Measurements from ENCODE around the gene CREBBP.
A peak's percentile ranks its signal among the peaks of the same experiment; 100 is the strongest.

Gene CREBBP

GRCh38 chr16:3865241-3865640 lies 15.3 kb downstream of the CREBBP start:
- TF ChIP-seq, protein P1, sequence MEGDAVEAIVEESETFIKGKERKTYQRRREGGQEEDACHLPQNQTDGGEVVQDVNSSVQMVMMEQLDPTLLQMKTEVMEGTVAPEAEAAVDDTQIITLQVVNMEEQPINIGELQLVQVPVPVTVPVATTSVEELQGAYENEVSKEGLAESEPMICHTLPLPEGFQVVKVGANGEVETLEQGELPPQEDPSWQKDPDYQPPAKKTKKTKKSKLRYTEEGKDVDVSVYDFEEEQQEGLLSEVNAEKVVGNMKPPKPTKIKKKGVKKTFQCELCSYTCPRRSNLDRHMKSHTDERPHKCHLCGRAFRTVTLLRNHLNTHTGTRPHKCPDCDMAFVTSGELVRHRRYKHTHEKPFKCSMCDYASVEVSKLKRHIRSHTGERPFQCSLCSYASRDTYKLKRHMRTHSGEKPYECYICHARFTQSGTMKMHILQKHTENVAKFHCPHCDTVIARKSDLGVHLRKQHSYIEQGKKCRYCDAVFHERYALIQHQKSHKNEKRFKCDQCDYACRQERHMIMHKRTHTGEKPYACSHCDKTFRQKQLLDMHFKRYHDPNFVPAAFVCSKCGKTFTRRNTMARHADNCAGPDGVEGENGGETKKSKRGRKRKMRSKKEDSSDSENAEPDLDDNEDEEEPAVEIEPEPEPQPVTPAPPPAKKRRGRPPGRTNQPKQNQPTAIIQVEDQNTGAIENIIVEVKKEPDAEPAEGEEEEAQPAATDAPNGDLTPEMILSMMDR (IDR thresholded peaks at IDR 0.05; ENCODE audit: insufficient read depth, low read length, poor library complexity, severe bottlenecking), result no peak
- Histone ChIP-seq H3K27me3 (replicated peaks; ENCODE audit: control insufficient read depth, insufficient read depth, low read length) (no peaks in the 10 kb centered on the region), H3K4me3 (replicated peaks; ENCODE audit: low read depth, low read length) (no peak overlapping the region), H3K36me3 (ENCODE audit: control insufficient read depth, insufficient read depth, low read length) (peaks cover 2% of the 10 kb centered on the region)
- no peak for DNase-seq (ENCODE audit: extremely low read depth, insufficient read length)

- Histone ChIP-seq H3K4me3 (replicated peaks; ENCODE audit: low read depth, low read length) (no peak overlapping the region), H3K27me3 (replicated peaks; ENCODE audit: control insufficient read depth, insufficient read depth, low read length) (no peaks in the 10 kb centered on the region), H3K36me3 (ENCODE audit: control insufficient read depth, insufficient read depth, low read length) (peaks cover 2% of the 10 kb centered on the region)
- DNase-seq (ENCODE audit: extremely low read depth, insufficient read length), result no peak
- TF ChIP-seq, protein P1 (IDR thresholded peaks at IDR 0.05; ENCODE audit: insufficient read depth, low read length, poor library complexity, severe bottlenecking), result no peak
Observed at GRCh38 chr16:3864562-3864961, 16.0 kb downstream of the CREBBP start.

GRCh38 chr16:3863587-3863986 lies 16.9 kb downstream of the CREBBP start:
- TF ChIP-seq, protein P1 (IDR thresholded peaks at IDR 0.05; ENCODE audit: insufficient read depth, low read length, poor library complexity, severe bottlenecking), result no peak
- DNase-seq (ENCODE audit: extremely low read depth, insufficient read length), result no peak
- Histone ChIP-seq H3K36me3 (ENCODE audit: control insufficient read depth, insufficient read depth, low read length) (no peaks in the 10 kb centered on the region; the same call in 1 of the 2 replicates), H3K4me3 (replicated peaks; ENCODE audit: low read depth, low read length) (no peak overlapping the region), H3K27me3 (replicated peaks; ENCODE audit: control insufficient read depth, insufficient read depth, low read length) (no peaks in the 10 kb centered on the region)

- peak; percentile 18 for DNase-seq (ENCODE audit: extremely low read depth, insufficient read length)
- no peaks in the 10 kb centered on the region for H3K27me3 ChIP-seq (replicated peaks; ENCODE audit: control insufficient read depth, insufficient read depth, low read length)
- H3K36me3 ChIP-seq (ENCODE audit: control insufficient read depth, insufficient read depth, low read length), result no peaks in the 10 kb centered on the region; the same call in 1 of the 2 replicates
- no peak overlapping the region for H3K4me3 ChIP-seq (replicated peaks; ENCODE audit: low read depth, low read length)
- TF ChIP-seq, protein P1 (IDR thresholded peaks at IDR 0.05; ENCODE audit: insufficient read depth, low read length, poor library complexity, severe bottlenecking), result no peak
Observed at GRCh38 chr16:3861808-3862451, 18.6 kb downstream of the CREBBP start.

- no peak for DNase-seq (ENCODE audit: extremely low read depth, insufficient read length)
- Histone ChIP-seq H3K36me3 (ENCODE audit: control insufficient read depth, insufficient read depth, low read length) (no peaks in the 10 kb centered on the region; the same call in 1 of the 2 replicates), H3K27me3 (replicated peaks; ENCODE audit: control insufficient read depth, insufficient read depth, low read length) (no peaks in the 10 kb centered on the region), H3K4me3 (replicated peaks; ENCODE audit: low read depth, low read length) (no peak overlapping the region)
- TF ChIP-seq, protein P1 (IDR thresholded peaks at IDR 0.05; ENCODE audit: insufficient read depth, low read length, poor library complexity, severe bottlenecking), result no peak
Observed at GRCh38 chr16:3859889-3860288, 20.6 kb downstream of the CREBBP start.

Measured in GM06990 (cell line).